Motor neuron (in vitro differentiated cells): ENCODE measurements around the gene SLC22A4. TPM values are rescaled to one million over a fixed set of nuclear protein-coding genes. Genes with fewer than 3 reads are reported as not detected.

Experiments used
- ATAC-seq, 8 experiments: fragments of 200-7000 bp; cut with Tn5 transposase; replicated peaks in 6 of 8; 2 replicates each; pipeline ENCODE4 v1.8.0; 2021; ENCODE audit warnings: mild to moderate bottlenecking in 8 of 8, moderate library complexity in 8 of 8
- H3K27ac ChIP-seq, 2 donors: fragments of 250-450 bp; sonication (Bioruptor Pico); 2 replicates each; pipeline ENCODE4 v1.9.0; 2021; ENCODE audit warnings: antibody characterized with exemption in 2 of 2, mild to moderate bottlenecking in 2 of 2, moderate library complexity in 1 of 2
- H3K4me1 ChIP-seq, 2 donors: fragments of 250-450 bp; sonication (Bioruptor Pico); replicated peaks in 1 of 2; 2 replicates each; pipeline ENCODE4 v1.6.1; 2021; ENCODE audit warnings: antibody characterized with exemption in 2 of 2, mild to moderate bottlenecking in 2 of 2, moderate library complexity in 1 of 2
- H3K4me3 ChIP-seq, 5 donors: fragments of 250-450 bp; sonication (Bioruptor Pico); 2 replicates each; pipeline ENCODE4 v1.9.0; 2021; ENCODE audit warnings: antibody characterized with exemption in 5 of 5, mild to moderate bottlenecking in 5 of 5, moderate library complexity in 4 of 5
- WGBS, 10 experiments: fragments of 450-650 bp; shearing (Covaris generic); methylation state at CpG; one replicate each; pipeline ENCODE4 v1.0.0; 2022; 5-methylcytosine and 5-hydroxymethylcytosine counted together
- in situ Hi-C, 9 experiments: fragments of 400-800 bp; cut with MboI; loops; one replicate each; pipeline ENCODE4 v1.15.0; 2021; ENCODE audit warnings: low sequenced_read_pairs in 9 of 9, low pct_unique_long_range_greater_than_20kb in 2 of 9; ENCODE audit not compliant: unreplicated experiment in 9 of 9
- total RNA-seq, 8 experiments: library from RNA; unstranded; fragments of 300-600 nt; gene quantifications; 2 replicates each; pipeline versions ENCODE4 v1.2.3 to v1.2.4, GENCODE V29; 2022

SLC22A4 gene
- total RNA-seq, 8 experiments from 2014 or later = 0.46 to 2.6 (median 1.4) TPM

- peak overlapping the region; percentile 4 to 73 for H3K27ac ChIP-seq
These were observed 35.8 kb upstream of the SLC22A4 start for GRCh38 chr5:132258102-132259068.

GRCh38 chr5:132259069-132259851, 34.9 kb upstream of the SLC22A4 start:
- H3K4me3 ChIP-seq = no peak overlapping the region
- ATAC-seq = peak; percentile 66 to 89 (median 84)
- H3K27ac ChIP-seq = peak overlapping the region; percentile 49 to 73
- H3K4me1 ChIP-seq = peaks cover 23 to 33% of the 10 kb centered on the region in 2 donors
- in situ Hi-C loops = no loop called here
- WGBS, 10 experiments = 2 to 80% (median 40%) methylated on average over 1 to 7 of the region's 24 CpGs; no CpG with 5 or more reads in 7 of the 10 experiments

More at GRCh38 chr5:132258102-132259068, 35.8 kb upstream of the SLC22A4 start:
- 0 to 88% (median 30%) methylated on average over 2 to 4 of the region's 19 CpGs; no CpG with 5 or more reads in 4 of the 10 experiments for WGBS, 10 experiments
- ATAC-seq = peak in 7 of 8 experiments; percentile 3 to 24 (median 14)
- H3K4me1 ChIP-seq = peaks cover 23 to 33% of the 10 kb centered on the region in 2 donors
- in situ Hi-C loops = no loop called here
- H3K4me3 ChIP-seq = peak overlapping the region in 3 of 5 donors; percentile 30 to 40 (median 34)

- in situ Hi-C loops = no loop called here
- Histone ChIP-seq H3K27ac (no peak overlapping the region), H3K4me3 (no peak overlapping the region), H3K4me1 (peaks cover 23 to 36% of the 10 kb centered on the region in 2 donors)
- peak in 3 of 8 experiments; percentile 0 to 6 (median 1) for ATAC-seq
- 30 to 100% (median 90%) methylated on average over 1 to 5 of the region's 6 CpGs; no CpG with 5 or more reads in 3 of the 10 experiments for WGBS, 10 experiments
These were observed 34.1 kb upstream of the SLC22A4 start for GRCh38 chr5:132260051-132260450.

- in situ Hi-C loops = no loop called here
- ATAC-seq = peak in 2 of 8 experiments; percentile 5 to 21
- Histone ChIP-seq H3K4me1 (peaks cover 27 to 45% of the 10 kb centered on the region in 2 donors), H3K27ac (no peak overlapping the region), H3K4me3 (no peak overlapping the region)
- 30 to 100% (median 75%) methylated on average over 1 to 5 of the region's 6 CpGs; no CpG with 5 or more reads in 1 of the 10 experiments for WGBS, 10 experiments
These were observed 33.3 kb upstream of the SLC22A4 start for GRCh38 chr5:132260714-132261551.

GRCh38 chr5:132261881-132262845, 32.0 kb upstream of the SLC22A4 start:
- H3K4me3 ChIP-seq = no peak overlapping the region
- 80 to 100% (median 100%) methylated on average over 1 to 4 of the region's 7 CpGs; no CpG with 5 or more reads in 3 of the 10 experiments for WGBS, 10 experiments
- no peak overlapping the region for H3K27ac ChIP-seq
- in situ Hi-C loops = no loop called here
- peaks cover 29 to 49% of the 10 kb centered on the region in 2 donors for H3K4me1 ChIP-seq
- no peak for ATAC-seq

- H3K4me3 ChIP-seq = no peak overlapping the region
- no peak for ATAC-seq
- WGBS, 10 experiments = 93 to 100% (median 100%) methylated on average over 2 of the region's 2 CpGs; no CpG with 5 or more reads in 7 of the 10 experiments
- in situ Hi-C loops = no loop called here
- H3K4me1 ChIP-seq = peaks cover 24 to 45% of the 10 kb centered on the region in 2 donors
- H3K27ac ChIP-seq = no peak overlapping the region
These were observed 31.2 kb upstream of the SLC22A4 start for GRCh38 chr5:132262882-132263547.

- ATAC-seq = peak in 1 of 8 experiments; percentile 15
- Histone ChIP-seq H3K27ac (no peak overlapping the region), H3K4me1 (peaks cover 18 to 41% of the 10 kb centered on the region in 2 donors), H3K4me3 (no peak overlapping the region)
- in situ Hi-C loops = no loop called here
- WGBS, 10 experiments = 0 to 100% (median 49%) methylated on average over 1 to 5 of the region's 7 CpGs; no CpG with 5 or more reads in 5 of the 10 experiments
These were observed 30.5 kb upstream of the SLC22A4 start for GRCh38 chr5:132263548-132264261.

DNA sequence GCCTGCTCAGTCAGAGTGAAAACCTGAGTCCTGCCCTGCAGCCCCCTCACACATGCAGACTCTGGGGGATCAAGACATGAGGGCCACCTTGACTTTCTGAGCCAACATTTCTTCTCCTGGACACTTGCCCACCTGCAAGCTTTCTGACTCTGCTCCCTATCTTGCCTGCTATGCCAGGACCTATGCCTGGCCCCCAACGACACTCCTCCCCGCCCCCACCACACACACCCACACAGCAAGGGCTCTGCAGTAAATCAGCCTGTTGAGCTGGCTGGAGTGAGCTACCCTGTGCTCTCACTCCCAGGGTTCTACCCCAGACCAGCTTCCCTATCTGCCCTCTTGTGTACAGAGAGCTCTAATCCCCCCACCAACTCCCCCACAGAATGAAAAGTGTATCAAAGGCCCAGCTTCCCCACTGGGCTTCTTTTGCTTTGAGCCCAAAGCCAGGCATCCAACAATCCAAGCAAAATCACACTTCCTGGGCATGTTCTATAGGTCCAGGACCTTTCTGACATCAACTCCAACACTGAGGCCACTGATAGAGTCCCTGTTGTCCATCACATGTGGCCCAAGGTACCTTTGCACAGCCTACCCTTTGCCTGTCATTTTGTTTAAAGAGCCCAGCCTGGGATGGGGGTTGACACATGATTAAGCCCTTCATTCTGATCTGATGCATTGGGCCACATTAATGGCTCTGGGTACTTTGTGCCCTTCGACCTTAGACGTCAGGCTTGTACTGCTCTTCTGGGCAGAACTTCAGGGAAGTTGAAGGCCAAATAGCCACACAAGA, 29.5 kb upstream of the SLC22A4 start:
- no peak for ATAC-seq
- Histone ChIP-seq H3K27ac (no peak overlapping the region), H3K4me3 (no peak overlapping the region), H3K4me1 (peaks cover 17 to 41% of the 10 kb centered on the region in 2 donors)
- WGBS, 10 experiments = 60 to 80% (median 71%) methylated on average over 1 to 2 of the region's 4 CpGs; no CpG with 5 or more reads in 7 of the 10 experiments
- in situ Hi-C loops = no loop called here

DNA sequence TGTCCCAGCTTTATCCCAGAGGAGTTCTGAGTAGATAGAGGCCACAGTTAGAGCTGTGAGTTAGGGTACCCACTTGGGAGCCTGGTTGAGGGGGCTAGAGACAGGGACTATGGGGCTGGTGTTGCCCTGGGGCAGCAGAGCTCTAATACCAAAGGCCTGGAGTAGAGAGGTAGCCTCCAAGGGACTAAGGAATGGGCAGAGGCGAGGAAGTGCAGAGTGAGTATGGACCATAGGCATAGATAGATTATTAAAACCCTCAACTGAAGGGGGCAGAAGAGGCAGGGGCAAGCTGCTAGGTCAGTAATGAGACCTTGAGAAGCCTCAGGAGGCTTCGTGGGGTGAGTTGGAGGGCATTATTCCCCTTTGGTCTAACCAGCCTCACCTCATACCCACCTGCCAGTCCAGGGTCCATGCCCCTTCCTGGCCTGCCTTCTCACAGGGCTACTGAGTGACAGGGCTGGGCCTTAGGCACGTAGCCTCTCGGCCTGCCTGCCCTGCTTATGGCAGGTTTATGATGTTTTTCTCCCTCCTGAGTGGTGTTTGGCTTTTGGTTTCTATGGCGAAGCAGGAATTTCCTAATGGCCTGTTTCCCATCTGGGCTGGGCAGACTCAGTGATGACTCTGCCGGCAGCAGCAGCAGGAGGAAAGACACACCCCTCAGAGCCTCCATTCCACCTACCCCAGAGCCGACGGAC, 28.7 kb upstream of the SLC22A4 start:
- in situ Hi-C loops = no loop called here
- Histone ChIP-seq H3K4me1 (peaks cover 15 to 34% of the 10 kb centered on the region in 2 donors), H3K27ac (peak overlapping the region in 1 of 2 donors; percentile 50), H3K4me3 (no peak overlapping the region)
- WGBS, 10 experiments = 0 to 100% (median 100%) methylated on average over 1 of the region's 8 CpGs; no CpG with 5 or more reads in 7 of the 10 experiments
- peak; percentile 77 to 85 (median 82) for ATAC-seq
